Stimulated activated CD4-positive, alpha-beta T cell treated with anti-CD3 and anti-CD28 coated beads, Interleukin-15, amount 100 ng/mL, for 1 hour (primary cell): ENCODE data around the gene LDLRAD3.

Experiments used
- DNase-seq, 2 donors: peaks; one replicate each; pipeline ENCODE4 v3.0.0-alpha.2; 2020; ENCODE audit warnings: low read depth in 1 of 2, low spot score in 1 of 2

LDLRAD3 gene

GRCh38 chr11:36071917-36072500 lies 128.1 kb downstream of the LDLRAD3 start:
- no peak for DNase-seq

GRCh38 chr11:36073411-36074203 lies 129.7 kb downstream of the LDLRAD3 start:
- DNase-seq, result no peak

- no peak for DNase-seq
Measured at GRCh38 chr11:36074941-36075431, 131.1 kb downstream of the LDLRAD3 start.

GRCh38 chr11:36077368-36077767 lies 133.5 kb downstream of the LDLRAD3 start:
- no peak for DNase-seq

- no peak for DNase-seq
Measured at GRCh38 chr11:36077886-36078685, 134.2 kb downstream of the LDLRAD3 start.

- DNase-seq, result no peak
Measured at GRCh38 chr11:36078686-36079055, 134.8 kb downstream of the LDLRAD3 start.

GRCh38 chr11:36079878-36080675 lies 136.2 kb downstream of the LDLRAD3 start:
- DNase-seq, result no peak

- no peak for DNase-seq
Measured at GRCh38 chr11:36081274-36081945, 137.5 kb downstream of the LDLRAD3 start.

- no peak for DNase-seq
Measured at GRCh38 chr11:36086366-36086765, 142.5 kb downstream of the LDLRAD3 start.

GRCh38 chr11:36088266-36088972 lies 144.6 kb downstream of the LDLRAD3 start:
- no peak for DNase-seq

GRCh38 chr11:36089920-36090319 lies 146.1 kb downstream of the LDLRAD3 start:
- DNase-seq, result no peak

- no peak for DNase-seq
Measured at GRCh38 chr11:36090356-36091109, 146.7 kb downstream of the LDLRAD3 start.

GRCh38 chr11:36091256-36091811 lies 147.5 kb downstream of the LDLRAD3 start:
- no peak for DNase-seq

- no peak for DNase-seq
Measured at GRCh38 chr11:36092314-36093030, 148.6 kb downstream of the LDLRAD3 start.

- DNase-seq, result no peak
Measured at GRCh38 chr11:36093548-36093947, 149.7 kb downstream of the LDLRAD3 start.

GRCh38 chr11:36094164-36094563 lies 150.3 kb downstream of the LDLRAD3 start:
- no peak for DNase-seq

GRCh38 chr11:36095716-36096115 lies 151.9 kb downstream of the LDLRAD3 start:
- DNase-seq, result no peak

GRCh38 chr11:36097219-36097650 lies 153.4 kb downstream of the LDLRAD3 start:
- no peak for DNase-seq
